ENCODE data around the gene KCNC1. TPM values are rescaled to one million over a fixed set of nuclear protein-coding genes. Genes with fewer than 3 reads are reported as not detected.

The KCNC1 gene
- polyA plus RNA-seq, 1 of the 3 experiments (the other 2 are of a cell fraction): 0.18 TPM

DNA sequence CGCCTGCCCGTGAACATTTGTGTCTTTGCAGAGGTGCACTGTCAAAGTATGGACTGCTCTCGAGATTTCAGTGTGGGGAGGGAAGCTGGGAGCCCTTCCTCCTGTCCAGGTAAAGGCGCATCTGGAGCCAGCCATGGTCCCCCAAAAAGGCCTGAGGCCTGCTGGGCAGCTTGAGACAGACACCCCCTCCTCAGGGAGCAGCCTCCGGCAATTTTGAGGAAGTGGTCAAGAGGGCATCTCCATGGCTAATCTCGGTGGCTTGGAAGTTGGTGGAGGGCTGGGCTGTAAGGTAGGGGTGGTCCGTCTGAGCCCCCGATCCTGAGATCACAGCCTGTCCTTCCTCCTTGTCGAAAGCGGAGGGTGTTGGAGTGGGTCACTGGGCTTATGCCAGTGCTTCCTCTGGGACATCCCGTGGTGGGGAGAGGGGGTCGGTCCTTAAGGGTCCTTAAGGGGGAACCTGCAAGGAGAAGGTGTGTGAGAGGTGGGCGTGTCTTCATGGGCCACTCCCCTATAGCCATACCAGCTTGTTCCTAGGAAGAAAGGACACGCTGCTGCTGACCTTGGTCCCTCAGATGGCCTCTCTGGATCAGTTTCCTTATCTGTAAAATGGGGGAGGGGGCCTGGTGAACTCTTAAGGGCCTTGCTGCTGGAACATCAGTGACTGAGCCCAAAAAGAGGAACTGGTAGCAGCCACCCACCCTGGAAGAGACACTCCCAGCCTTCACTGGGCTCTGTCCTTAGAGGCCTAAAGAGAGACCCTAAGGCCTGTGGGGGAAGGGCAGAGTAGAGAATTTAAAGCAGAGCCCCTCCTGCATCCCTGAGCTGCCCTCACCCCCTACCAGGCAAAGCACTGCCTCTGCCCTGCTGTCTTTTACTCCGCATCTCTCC is 2.6 kb downstream of the KCNC1 start (continued):
- TF ChIP-seq, protein P1, sequence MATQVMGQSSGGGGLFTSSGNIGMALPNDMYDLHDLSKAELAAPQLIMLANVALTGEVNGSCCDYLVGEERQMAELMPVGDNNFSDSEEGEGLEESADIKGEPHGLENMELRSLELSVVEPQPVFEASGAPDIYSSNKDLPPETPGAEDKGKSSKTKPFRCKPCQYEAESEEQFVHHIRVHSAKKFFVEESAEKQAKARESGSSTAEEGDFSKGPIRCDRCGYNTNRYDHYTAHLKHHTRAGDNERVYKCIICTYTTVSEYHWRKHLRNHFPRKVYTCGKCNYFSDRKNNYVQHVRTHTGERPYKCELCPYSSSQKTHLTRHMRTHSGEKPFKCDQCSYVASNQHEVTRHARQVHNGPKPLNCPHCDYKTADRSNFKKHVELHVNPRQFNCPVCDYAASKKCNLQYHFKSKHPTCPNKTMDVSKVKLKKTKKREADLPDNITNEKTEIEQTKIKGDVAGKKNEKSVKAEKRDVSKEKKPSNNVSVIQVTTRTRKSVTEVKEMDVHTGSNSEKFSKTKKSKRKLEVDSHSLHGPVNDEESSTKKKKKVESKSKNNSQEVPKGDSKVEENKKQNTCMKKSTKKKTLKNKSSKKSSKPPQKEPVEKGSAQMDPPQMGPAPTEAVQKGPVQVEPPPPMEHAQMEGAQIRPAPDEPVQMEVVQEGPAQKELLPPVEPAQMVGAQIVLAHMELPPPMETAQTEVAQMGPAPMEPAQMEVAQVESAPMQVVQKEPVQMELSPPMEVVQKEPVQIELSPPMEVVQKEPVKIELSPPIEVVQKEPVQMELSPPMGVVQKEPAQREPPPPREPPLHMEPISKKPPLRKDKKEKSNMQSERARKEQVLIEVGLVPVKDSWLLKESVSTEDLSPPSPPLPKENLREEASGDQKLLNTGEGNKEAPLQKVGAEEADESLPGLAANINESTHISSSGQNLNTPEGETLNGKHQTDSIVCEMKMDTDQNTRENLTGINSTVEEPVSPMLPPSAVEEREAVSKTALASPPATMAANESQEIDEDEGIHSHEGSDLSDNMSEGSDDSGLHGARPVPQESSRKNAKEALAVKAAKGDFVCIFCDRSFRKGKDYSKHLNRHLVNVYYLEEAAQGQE (IDR thresholded peaks at IDR 0.05; ENCODE audit: low read depth, low read length): no peak

DNA sequence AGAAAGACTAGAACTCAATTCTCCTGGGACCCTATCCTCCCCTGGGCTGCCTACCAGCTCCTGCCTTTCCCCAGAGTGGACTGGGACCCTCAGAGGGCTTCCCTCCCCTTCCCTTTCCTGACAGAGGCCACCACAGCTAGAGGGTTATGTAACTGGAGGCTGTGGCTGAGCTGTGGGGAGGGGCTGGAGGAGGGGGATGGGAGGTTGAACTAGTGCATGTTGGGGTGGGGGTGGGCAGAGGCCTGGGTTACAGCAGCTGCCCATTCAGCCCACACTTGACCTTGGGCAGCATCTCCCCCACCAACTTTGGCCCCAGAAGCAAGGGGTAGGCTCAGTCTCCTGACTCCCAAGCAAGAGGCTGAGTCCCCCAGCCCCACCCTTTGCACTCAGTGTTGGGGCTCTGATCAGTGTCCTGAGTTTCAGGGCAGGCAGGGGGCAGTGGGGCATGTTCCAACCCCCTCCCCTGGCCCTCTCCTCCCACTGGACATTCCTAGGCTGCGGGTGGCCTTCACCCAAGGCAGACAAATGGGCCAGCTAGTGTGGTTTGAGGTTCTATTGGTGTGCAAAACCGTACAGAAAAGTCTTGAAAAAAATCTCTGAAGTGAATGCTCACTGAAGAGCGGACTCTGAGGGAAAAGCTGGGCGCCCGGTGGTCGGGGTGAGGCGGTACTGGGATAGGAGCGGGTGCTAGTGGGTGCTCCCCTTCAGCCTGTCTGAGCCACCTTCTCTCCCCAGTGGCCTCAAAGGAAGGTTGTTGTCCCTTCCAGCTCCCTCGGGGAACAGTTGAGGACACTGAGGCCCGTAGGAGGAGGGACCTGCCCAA is 3.8 kb downstream of the KCNC1 start:
- Histone ChIP-seq H3K9ac (no peak overlapping the region), H2AFZ (ENCODE audit: low read depth) (no peak overlapping the region), H4K20me1 (ENCODE audit: insufficient read depth) (no peaks in the 10 kb centered on the region), H3K9me2 (no peaks in the 10 kb centered on the region), H3K79me2 (ENCODE audit: insufficient read depth) (no peaks in the 10 kb centered on the region), H3K27ac (ENCODE audit: low read depth in 2 of 2, low read length in 1 of 2) (no peak overlapping the region), H3K4me1 (ENCODE audit: control insufficient read depth in 1 of 2, insufficient read depth in 2 of 2, low read depth in 1 of 2, low read length in 1 of 2) (peaks cover 0 to 25% of the 10 kb centered on the region in 2 experiments; a peak in 1 of 4 replicates), H3F3A (replicated peaks; ENCODE audit: insufficient read depth) (no peaks in the 10 kb centered on the region), H3K27me3 (ENCODE audit: insufficient read depth) (no peaks in the 10 kb centered on the region; the same call in 1 of the 2 replicates), H3K9me3 (no peaks in the 10 kb centered on the region), H3K4me3 (ENCODE audit: low read depth in 2 of 2, low read length in 1 of 2) (no peak overlapping the region), H3K4me2 (no peak overlapping the region), H3K36me3 (replicated peaks in 1 of 2; ENCODE audit: control insufficient read depth in 1 of 2, insufficient read depth in 2 of 2, low read length in 1 of 2) (no peaks in the 10 kb centered on the region)
- DNase-seq: no peak
- TF ChIP-seq SMC3 (IDR thresholded peaks at IDR 0.05; ENCODE audit: low read depth, low read length) (no peak), RXRA (IDR thresholded peaks at IDR 0.05; ENCODE audit: borderline replicate concordance, low read depth) (no peak), GATA2 (CRISPR knock-in tag; IDR thresholded peaks at IDR 0.05) (no peak), FOSL2 (IDR thresholded peaks at IDR 0.05; ENCODE audit: borderline replicate concordance, low read depth) (no peak), GABPA (IDR thresholded peaks at IDR 0.05; ENCODE audit: low read depth) (no peak), ELF1 (IDR thresholded peaks at IDR 0.05) (no peak), FOXJ3 (CRISPR knock-in tag; IDR thresholded peaks at IDR 0.05) (no peak), MXI1 (IDR thresholded peaks at IDR 0.05; ENCODE audit: low read depth, low read length) (no peak), TCF12 (IDR thresholded peaks at IDR 0.05) (no peak), NRF1 (IDR thresholded peaks at IDR 0.05; ENCODE audit: low read depth, low read length) (no peak), YY1 (IDR thresholded peaks at IDR 0.05; ENCODE audit: low read depth) (no peak), RCOR1 (IDR thresholded peaks at IDR 0.05; ENCODE audit: low read length) (no peak)
- TF ChIP-seq, protein P2, sequence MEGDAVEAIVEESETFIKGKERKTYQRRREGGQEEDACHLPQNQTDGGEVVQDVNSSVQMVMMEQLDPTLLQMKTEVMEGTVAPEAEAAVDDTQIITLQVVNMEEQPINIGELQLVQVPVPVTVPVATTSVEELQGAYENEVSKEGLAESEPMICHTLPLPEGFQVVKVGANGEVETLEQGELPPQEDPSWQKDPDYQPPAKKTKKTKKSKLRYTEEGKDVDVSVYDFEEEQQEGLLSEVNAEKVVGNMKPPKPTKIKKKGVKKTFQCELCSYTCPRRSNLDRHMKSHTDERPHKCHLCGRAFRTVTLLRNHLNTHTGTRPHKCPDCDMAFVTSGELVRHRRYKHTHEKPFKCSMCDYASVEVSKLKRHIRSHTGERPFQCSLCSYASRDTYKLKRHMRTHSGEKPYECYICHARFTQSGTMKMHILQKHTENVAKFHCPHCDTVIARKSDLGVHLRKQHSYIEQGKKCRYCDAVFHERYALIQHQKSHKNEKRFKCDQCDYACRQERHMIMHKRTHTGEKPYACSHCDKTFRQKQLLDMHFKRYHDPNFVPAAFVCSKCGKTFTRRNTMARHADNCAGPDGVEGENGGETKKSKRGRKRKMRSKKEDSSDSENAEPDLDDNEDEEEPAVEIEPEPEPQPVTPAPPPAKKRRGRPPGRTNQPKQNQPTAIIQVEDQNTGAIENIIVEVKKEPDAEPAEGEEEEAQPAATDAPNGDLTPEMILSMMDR (IDR thresholded peaks at IDR 0.05): no peak
- TF ChIP-seq, protein P3, sequence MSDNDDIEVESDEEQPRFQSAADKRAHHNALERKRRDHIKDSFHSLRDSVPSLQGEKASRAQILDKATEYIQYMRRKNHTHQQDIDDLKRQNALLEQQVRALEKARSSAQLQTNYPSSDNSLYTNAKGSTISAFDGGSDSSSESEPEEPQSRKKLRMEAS (IDR thresholded peaks at IDR 0.05; ENCODE audit: low read depth): no peak
- 73% methylated on average over 8 of the region's 10 CpGs for WGBS (ENCODE audit: low lambda C conversion rate)
- ChIA-PET CTCF (interaction anchor here (1.7 to 14.2 kb wide), 3 partner anchors 7 to 241 kb away, joined by 6 to 730 read pairs (median 10); no protein-coding TSS in a partner anchor), POLR2A (interaction anchor here (0.5 kb wide), 1 partner anchor 93 kb away, joined by 3 read pairs; no protein-coding TSS in a partner anchor)

Data from SK-N-SH (cell line).